NB4 (cell line): Measurements from ENCODE around the gene HLA-DOA.

Source experiments
- CTCF ChIP-seq: IDR thresholded peaks from one replicate; pipeline ENCODE4 v1.5.1; 2012; ENCODE audit warnings: low read depth, low read length
- MAX ChIP-seq: IDR thresholded peaks from 2 replicates; pipeline ENCODE4 v1.6.1; 2011; ENCODE audit warnings: low read depth, low read length
- POLR2A ChIP-seq: IDR thresholded peaks from 2 replicates; pipeline ENCODE4 v1.6.1; 2011; ENCODE audit warnings: mild to moderate bottlenecking; ENCODE audit not compliant: insufficient read length; ENCODE audit errors: extremely low read depth

- TF ChIP-seq POLR2A (no peak), MAX (no peak), CTCF (no peak)
Measured at GRCh38 chr6:33018904-33019303, 9.5 kb upstream of the HLA-DOA start.
